ENCODE results near the gene MTUS2. TPM values are rescaled to one million over a fixed set of nuclear protein-coding genes. Genes with fewer than 3 reads are reported as not detected.

MTUS2 gene
- total and polyA plus RNA-seq, 2 of the 8 experiments (the other 6 are each of a cell fraction or from before 2014, with no cell fraction given) = 0.18 to 0.80 TPM

- no peak overlapping the region for H3K18ac ChIP-seq (ENCODE audit: extremely low read depth, low read length)
- no peak overlapping the region for H2BK12ac ChIP-seq (ENCODE audit: low read depth, low read length)
- H4K91ac ChIP-seq (replicated peaks; ENCODE audit: insufficient read length, low read length) = no peak overlapping the region
- H3K79me1 ChIP-seq (ENCODE audit: low read depth, low read length) = no peaks in the 10 kb centered on the region
- no peak overlapping the region for H2AK5ac ChIP-seq (ENCODE audit: low read depth, low read length)
- H4K5ac ChIP-seq (ENCODE audit: insufficient read length, low read depth, low read length) = no peak overlapping the region
- H2BK5ac ChIP-seq (ENCODE audit: low read depth, low read length) = no peak overlapping the region
- H3K36me3 ChIP-seq (ENCODE audit: control insufficient read depth in 2 of 4, insufficient read depth in 4 of 4, low read length in 3 of 4) = no peaks in the 10 kb centered on the region
- no peak overlapping the region for H3K4me3 ChIP-seq (ENCODE audit: extremely low read depth in 1 of 4, insufficient read depth in 2 of 4, low read depth in 3 of 4, low read length in 4 of 4)
- ChIA-PET POLR2A (ENCODE audit: partially characterized antibody) (no interaction called here), CTCF (ENCODE audit: partially characterized antibody) (interaction anchor here (1.3 kb wide), 1 partner anchor 95 kb away, joined by 3 read pairs; no protein-coding TSS in a partner anchor)
- no peak overlapping the region for H3K14ac ChIP-seq (ENCODE audit: insufficient read length)
- DNase-seq (ENCODE audit: low read depth in 1 of 2, low spot score in 2 of 2) (no peak), FAIRE-seq (no peak)
- H2BK120ac ChIP-seq (replicated peaks; ENCODE audit: low read depth, low read length) = no peak overlapping the region
- no peak overlapping the region for H3K4me2 ChIP-seq (ENCODE audit: insufficient read depth in 1 of 2, low read depth in 2 of 2, low read length in 2 of 2)
- no peaks in the 10 kb centered on the region for H3K9me3 ChIP-seq (ENCODE audit: insufficient read depth in 2 of 2, low read depth in 1 of 2, low read length in 1 of 2)
- WGBS, 2 experiments (ENCODE audit: extremely low coverage in 1 of 2, insufficient coverage in 1 of 2, insufficient read length in 1 of 2, insufficient replicate concordance in 2 of 2, low coverage in 1 of 2, low lambda C conversion rate in 2 of 2, missing lambda C conversion rate in 1 of 2) = 76% methylated on average over 2 of the region's 2 CpGs; no CpG with 5 or more reads in 1 of the 2 experiments
- H4K20me1 ChIP-seq (replicated peaks in 1 of 2; ENCODE audit: control insufficient read depth in 1 of 2, insufficient read depth in 2 of 2, low read length in 2 of 2) = no peaks in the 10 kb centered on the region
- no peaks in the 10 kb centered on the region for H3K4me1 ChIP-seq (replicated peaks in 1 of 4; ENCODE audit: control insufficient read depth in 3 of 4, insufficient read depth in 4 of 4, low read length in 3 of 4)
- H2BK20ac ChIP-seq (ENCODE audit: low read length) = no peak overlapping the region
- no peak overlapping the region for H3K56ac ChIP-seq (replicated peaks; ENCODE audit: insufficient read length, low read depth, low read length)
- H3K9ac ChIP-seq (replicated peaks in 1 of 4; ENCODE audit: extremely low read depth in 1 of 4, low read depth in 3 of 4, low read length in 3 of 4) = no peak overlapping the region
- no peak overlapping the region for H3K27ac ChIP-seq (ENCODE audit: low read depth, low read length)
- H2AFZ ChIP-seq (ENCODE audit: low read length) = no peak overlapping the region
- no peaks in the 10 kb centered on the region for H3K27me3 ChIP-seq (replicated peaks in 1 of 4; ENCODE audit: control insufficient read depth in 3 of 4, extremely low read depth in 1 of 4, insufficient read depth in 3 of 4, low read length in 3 of 4)
- H3K79me2 ChIP-seq (ENCODE audit: control insufficient read depth in 1 of 2, insufficient read depth in 2 of 2, low read length in 2 of 2) = no peaks in the 10 kb centered on the region
- no peak overlapping the region for H3K23ac ChIP-seq (ENCODE audit: insufficient read length)
- H3K4ac ChIP-seq (replicated peaks; ENCODE audit: insufficient read length, low read depth, low read length) = no peak overlapping the region
- no peaks in the 10 kb centered on the region for H3K23me2 ChIP-seq (ENCODE audit: low read depth, low read length)
- no peak overlapping the region for H2BK15ac ChIP-seq (ENCODE audit: low read length)
- no peak overlapping the region for H4K8ac ChIP-seq (ENCODE audit: extremely low read depth, insufficient read depth, low read length)
- TF ChIP-seq SRF (IDR thresholded peaks at IDR 0.05; ENCODE audit: low read depth, low read length) = no peak
- no peak for TF ChIP-seq SIN3A (conservative IDR thresholded peaks at IDR 0.05 in 1 of 2, IDR thresholded peaks at IDR 0.05 in 1 of 2; ENCODE audit: low read depth in 1 of 2, low read length in 2 of 2)
- TF ChIP-seq TAF1 (IDR thresholded peaks at IDR 0.05; ENCODE audit: low read depth, low read length) = no peak
- no peak for TF ChIP-seq USF2 (IDR thresholded peaks at IDR 0.05; ENCODE audit: low read length)
- TF ChIP-seq CTBP2 (IDR thresholded peaks at IDR 0.05; ENCODE audit: borderline replicate concordance, insufficient read depth, insufficient read length, low read length) = no peak
- TF ChIP-seq JUND (IDR thresholded peaks at IDR 0.05; ENCODE audit: low read length) = no peak
- no peak for TF ChIP-seq RAD21 (IDR thresholded peaks at IDR 0.05 in 1 of 2, conservative IDR thresholded peaks at IDR 0.05 in 1 of 2; ENCODE audit: low read depth in 2 of 2, low read length in 2 of 2)
- no peak for TF ChIP-seq GABPA (IDR thresholded peaks at IDR 0.05; ENCODE audit: borderline replicate concordance, insufficient read depth, low read length)
- no peak for TF ChIP-seq RBBP5 (IDR thresholded peaks at IDR 0.05; ENCODE audit: borderline replicate concordance, low read depth, low read length)
- no peak for TF ChIP-seq MAFK (IDR thresholded peaks at IDR 0.05; ENCODE audit: low read depth, low read length)
- no peak for TF ChIP-seq NRF1 (IDR thresholded peaks at IDR 0.05; ENCODE audit: low read depth, low read length)
- no peak for TF ChIP-seq E2F6 (IDR thresholded peaks at IDR 0.05)
Measured at GRCh38 chr13:29165840-29166239, 345.7 kb downstream of the MTUS2 start.
